Astrocyte (in vitro differentiated cells and primary cell): ENCODE measurements around the gene MYADM.

Experiments used
- EZH2 ChIP-seq: IDR thresholded peaks from 2 replicates; pipeline ENCODE4 v1.6.1; 2012; ENCODE audit warnings: mild to moderate bottlenecking, low read length, inconsistent platforms; ENCODE audit not compliant: insufficient read depth
- TF ChIP-seq, protein P1 (sequence below): IDR thresholded peaks from 2 replicates; pipeline ENCODE4 v1.5.1; 2011; ENCODE audit warnings: low read depth, mild to moderate bottlenecking, inconsistent platforms, low read length, moderate library complexity; ENCODE audit not compliant: insufficient read depth

DNA sequence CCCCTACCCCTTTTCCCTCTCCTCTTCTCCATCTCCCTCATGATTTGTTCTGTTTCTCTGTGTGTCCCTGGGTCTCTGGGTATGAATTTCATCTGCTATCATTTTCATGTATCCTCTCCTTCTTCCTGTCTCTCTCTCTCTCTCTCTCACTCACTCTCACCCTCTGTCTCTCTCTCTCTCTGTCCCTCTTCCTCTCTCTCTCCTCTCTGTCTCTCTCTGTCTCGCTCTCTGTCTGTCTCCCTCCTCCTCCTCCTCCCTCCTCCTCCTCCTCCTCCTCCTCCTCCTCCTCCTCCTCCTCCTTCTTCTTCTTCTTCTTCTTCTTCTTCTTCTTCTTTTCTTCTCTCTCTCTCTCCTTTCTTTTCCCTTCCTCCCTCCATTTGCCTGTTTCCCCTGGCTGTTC lies 38.1 kb downstream of the MYADM start:
- TF ChIP-seq, protein P1, sequence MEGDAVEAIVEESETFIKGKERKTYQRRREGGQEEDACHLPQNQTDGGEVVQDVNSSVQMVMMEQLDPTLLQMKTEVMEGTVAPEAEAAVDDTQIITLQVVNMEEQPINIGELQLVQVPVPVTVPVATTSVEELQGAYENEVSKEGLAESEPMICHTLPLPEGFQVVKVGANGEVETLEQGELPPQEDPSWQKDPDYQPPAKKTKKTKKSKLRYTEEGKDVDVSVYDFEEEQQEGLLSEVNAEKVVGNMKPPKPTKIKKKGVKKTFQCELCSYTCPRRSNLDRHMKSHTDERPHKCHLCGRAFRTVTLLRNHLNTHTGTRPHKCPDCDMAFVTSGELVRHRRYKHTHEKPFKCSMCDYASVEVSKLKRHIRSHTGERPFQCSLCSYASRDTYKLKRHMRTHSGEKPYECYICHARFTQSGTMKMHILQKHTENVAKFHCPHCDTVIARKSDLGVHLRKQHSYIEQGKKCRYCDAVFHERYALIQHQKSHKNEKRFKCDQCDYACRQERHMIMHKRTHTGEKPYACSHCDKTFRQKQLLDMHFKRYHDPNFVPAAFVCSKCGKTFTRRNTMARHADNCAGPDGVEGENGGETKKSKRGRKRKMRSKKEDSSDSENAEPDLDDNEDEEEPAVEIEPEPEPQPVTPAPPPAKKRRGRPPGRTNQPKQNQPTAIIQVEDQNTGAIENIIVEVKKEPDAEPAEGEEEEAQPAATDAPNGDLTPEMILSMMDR: no peak
- TF ChIP-seq EZH2: no peak
